Ovary (tissue), 9 donors: ENCODE measurements around the gene ZNF777. TPM values are rescaled to one million over a fixed set of nuclear protein-coding genes. Genes with fewer than 3 reads are reported as not detected.

Experiments
- DNase-seq, 5 donors: peaks; one replicate each; pipeline ENCODE4 v3.0.0-alpha.2; 2019 to 2020
- H3K27ac ChIP-seq, 2 donors: fragments of 200-600 bp; one replicate each; pipeline versions ENCODE4 v1.5.1 to v1.8.0; 2019 to 2022
- H3K27me3 ChIP-seq: fragments of 200-600 bp; one replicate; pipeline ENCODE4 v1.8.0; 2022
- H3K36me3 ChIP-seq: fragments of 200-600 bp; sonication (generic); one replicate; pipeline ENCODE4 v1.5.1; 2019
- H3K4me1 ChIP-seq: one replicate; pipeline ENCODE4 v1.8.1; 2013; ENCODE audit warnings: mild to moderate bottlenecking, moderate library complexity; ENCODE audit not compliant: insufficient read depth
- H3K4me3 ChIP-seq: fragments of 200-600 bp; sonication (generic); one replicate; pipeline ENCODE4 v1.5.1; 2017
- H3K9me3 ChIP-seq, 2 donors: fragments of 200-600 bp in 1 of 2; sonication (generic) in 1 of 2; one replicate each; pipeline versions ENCODE4 v1.5.1 to v1.8.1; 2013 to 2019; ENCODE audit warnings: mild to moderate bottlenecking in 1 of 2, moderate library complexity in 1 of 2
- EP300 ChIP-seq: sonication (generic); formaldehyde crosslinking; IDR thresholded peaks from one replicate; pipeline ENCODE4 v1.6.1; 2017; ENCODE audit warnings: antibody characterized with exemption
- POLR2A ChIP-seq: fragments of 450-650 bp; IDR thresholded peaks from one replicate; pipeline ENCODE4 v1.6.1; 2017; ENCODE audit warnings: antibody characterized with exemption, mild to moderate bottlenecking, moderate library complexity
- WGBS, 3 donors: extraction: QIAGEN DNeasy Blood & Tissue Kit in 1 of 3; methylation state at CpG; one replicate each; pipeline versions ENCODE4 v1.1.5 to v1.1.7; 2013 to 2017; 5-methylcytosine and 5-hydroxymethylcytosine counted together
- intact Hi-C, 4 donors: fragments of 100-400 bp; cut with DNase I; formaldehyde crosslinking; loops; one replicate each; pipeline versions ENCODE4 v1.11.0 to v1.15.1; 2022 to 2023
- polyA plus RNA-seq, 2 donors: library from polyadenylated mRNA; stranded (reverse); fragments of 200-250 nt in 1 of 2; fragments of 350-450 nt in 1 of 2; fragmentation: Illumina TruSeq in 1 of 2; extraction: RNeasy Lipid Tissue Mini Kit (QIAGEN cat#74804) in 1 of 2; gene quantifications; one replicate each; pipeline ENCODE4 v1.2.3, GENCODE V29; 2013 to 2014
- total RNA-seq, 7 donors: library from RNA; depleted of rRNA in 2 of 7; stranded (reverse); fragments of >200 nt in 2 of 7; fragmentation: NEBNext Ultra II Directional in 3 of 7; extraction: Animal tissue kit (Norgen Biotek cat#: 25700) in 3 of 7; gene quantifications; one replicate each; pipeline versions ENCODE4 v1.1.0 to v1.2.4, GENCODE V29; 2016 to 2023
- TF ChIP-seq, protein P1 (sequence below), 3 donors: fragments of 450-650 bp in 2 of 3; fragments of 200-600 bp in 1 of 3; IDR thresholded peaks; one replicate each; pipeline versions ENCODE4 v1.5.1 to v1.8.0; 2016 to 2022; ENCODE audit warnings: antibody characterized with exemption in 3 of 3, mild to moderate bottlenecking in 1 of 3
- donor health status: DM: no; HTN: no; CAD: no; lungs with moderate emphysema.
- donor health status: DM: no; HTN: no; CAD: no.
- donor health status: Bipolar disorder and iron deficiency.
- donor health status: DM: yes; HTN: yes; CAD: no.
- donor health status: DM: no; HTN: no; CAD: no.
- donor health status: DM: yes; HTN: yes; CAD: no.

Gene ZNF777
- total and polyA plus RNA-seq, 9 donors: 3.8 to 20.4 (median 13.8) TPM

DNA sequence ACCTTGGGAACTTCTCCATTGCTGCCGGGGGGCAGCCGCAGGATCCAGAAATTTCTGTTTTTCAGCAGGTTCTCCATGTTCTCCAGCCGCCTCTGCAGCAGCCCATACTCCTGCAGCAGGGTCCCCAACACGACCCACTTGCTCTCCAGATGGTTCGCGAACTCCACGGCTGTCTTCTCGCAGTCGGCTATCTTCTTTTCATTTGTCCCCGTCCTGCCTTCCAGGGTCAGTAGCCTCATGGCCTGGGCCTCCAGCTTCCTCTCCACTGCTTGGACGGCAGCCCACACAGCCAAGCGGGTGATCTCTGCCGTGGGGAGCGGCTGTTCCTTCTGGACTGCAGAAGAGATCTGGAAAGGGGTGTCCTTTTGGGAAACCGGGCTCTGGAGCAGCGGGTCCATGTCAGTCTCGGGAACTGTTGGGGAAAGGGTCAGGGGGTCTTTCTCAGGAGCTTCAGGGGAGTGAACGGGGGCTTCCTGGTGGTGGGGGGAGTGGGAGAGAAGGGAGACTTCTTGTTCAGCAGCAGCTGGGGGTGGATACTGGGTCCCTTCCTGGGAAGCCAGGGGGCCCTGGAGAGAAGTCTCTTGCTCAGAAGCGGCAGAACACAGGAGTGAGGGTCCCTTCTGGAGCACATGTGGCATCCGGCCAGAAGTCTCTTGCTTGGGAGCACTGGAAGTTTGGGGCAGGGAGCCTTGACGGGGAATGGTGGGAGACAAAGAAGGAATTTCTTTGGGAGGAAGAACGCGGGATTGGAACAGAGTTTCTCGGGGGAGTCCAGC, 5.5 kb downstream of the ZNF777 start:
- WGBS, 3 donors: 83 to 88% (median 85%) methylated on average over 24 of the region's 24 CpGs
- H3K4me3 ChIP-seq: no peak overlapping the region
- no peak for DNase-seq
- intact Hi-C loops: no loop called here
- peaks cover 9% of the 10 kb centered on the region for H3K4me1 ChIP-seq
- TF ChIP-seq EP300 (no peak), POLR2A (no peak)
- TF ChIP-seq, protein P1, sequence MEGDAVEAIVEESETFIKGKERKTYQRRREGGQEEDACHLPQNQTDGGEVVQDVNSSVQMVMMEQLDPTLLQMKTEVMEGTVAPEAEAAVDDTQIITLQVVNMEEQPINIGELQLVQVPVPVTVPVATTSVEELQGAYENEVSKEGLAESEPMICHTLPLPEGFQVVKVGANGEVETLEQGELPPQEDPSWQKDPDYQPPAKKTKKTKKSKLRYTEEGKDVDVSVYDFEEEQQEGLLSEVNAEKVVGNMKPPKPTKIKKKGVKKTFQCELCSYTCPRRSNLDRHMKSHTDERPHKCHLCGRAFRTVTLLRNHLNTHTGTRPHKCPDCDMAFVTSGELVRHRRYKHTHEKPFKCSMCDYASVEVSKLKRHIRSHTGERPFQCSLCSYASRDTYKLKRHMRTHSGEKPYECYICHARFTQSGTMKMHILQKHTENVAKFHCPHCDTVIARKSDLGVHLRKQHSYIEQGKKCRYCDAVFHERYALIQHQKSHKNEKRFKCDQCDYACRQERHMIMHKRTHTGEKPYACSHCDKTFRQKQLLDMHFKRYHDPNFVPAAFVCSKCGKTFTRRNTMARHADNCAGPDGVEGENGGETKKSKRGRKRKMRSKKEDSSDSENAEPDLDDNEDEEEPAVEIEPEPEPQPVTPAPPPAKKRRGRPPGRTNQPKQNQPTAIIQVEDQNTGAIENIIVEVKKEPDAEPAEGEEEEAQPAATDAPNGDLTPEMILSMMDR (IDR thresholded peaks at IDR 0.05): no peak
- H3K27ac ChIP-seq: no peak overlapping the region
- no peaks in the 10 kb centered on the region for H3K27me3 ChIP-seq
- no peaks in the 10 kb centered on the region for H3K36me3 ChIP-seq
- no peaks in the 10 kb centered on the region for H3K9me3 ChIP-seq

- WGBS, 3 donors: 89 to 93% (median 91%) methylated on average over 5 of the region's 5 CpGs
- H3K27me3 ChIP-seq: no peaks in the 10 kb centered on the region
- no peak overlapping the region for H3K27ac ChIP-seq
- peaks cover 9% of the 10 kb centered on the region for H3K4me1 ChIP-seq
- H3K4me3 ChIP-seq: no peak overlapping the region
- DNase-seq: no peak
- intact Hi-C loops: no loop called here
- no peaks in the 10 kb centered on the region for H3K9me3 ChIP-seq
- TF ChIP-seq POLR2A (no peak), EP300 (no peak)
- TF ChIP-seq, protein P1 (IDR thresholded peaks at IDR 0.05): no peak
- H3K36me3 ChIP-seq: no peaks in the 10 kb centered on the region
Measured at GRCh38 chr7:149454750-149455149, 6.1 kb downstream of the ZNF777 start.

GRCh38 chr7:149454006-149454405, 6.9 kb downstream of the ZNF777 start:
- no peaks in the 10 kb centered on the region for H3K36me3 ChIP-seq
- intact Hi-C loops: no loop called here

DNA sequence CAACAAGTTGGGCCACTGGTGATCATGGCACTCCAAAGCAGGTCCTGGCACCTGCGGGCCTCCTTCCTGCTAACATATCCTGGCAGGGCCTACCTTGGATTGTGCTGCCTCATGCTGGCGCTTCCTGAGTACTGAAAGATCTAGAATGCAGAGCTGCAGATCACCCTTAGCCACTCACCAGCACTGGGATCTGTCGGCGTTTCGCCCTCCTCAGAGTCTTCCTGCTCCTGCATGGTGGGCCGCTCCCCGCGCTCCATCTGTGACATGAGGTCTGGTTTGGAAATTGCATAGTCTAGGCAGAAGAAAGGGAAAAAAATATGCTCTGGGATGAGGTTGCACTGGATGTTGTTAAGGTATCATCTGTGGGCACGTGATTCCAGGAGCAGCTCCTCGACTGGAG, 10.0 kb downstream of the ZNF777 start:
- Histone ChIP-seq H3K4me1 (no peaks in the 10 kb centered on the region), H3K27me3 (no peaks in the 10 kb centered on the region), H3K36me3 (no peaks in the 10 kb centered on the region), H3K4me3 (no peak overlapping the region), H3K9me3 (no peaks in the 10 kb centered on the region), H3K27ac (no peak overlapping the region)
- intact Hi-C loops: no loop called here
- 90 to 94% (median 94%) methylated on average over 10 of the region's 10 CpGs for WGBS, 3 donors
- TF ChIP-seq, protein P1 (IDR thresholded peaks at IDR 0.05): no peak
- TF ChIP-seq EP300: no peak
- no peak for TF ChIP-seq POLR2A
- DNase-seq: no peak

More at GRCh38 chr7:149454006-149454405, 6.9 kb downstream of the ZNF777 start:
- Histone ChIP-seq H3K4me3 (no peak overlapping the region), H3K9me3 (no peaks in the 10 kb centered on the region), H3K27ac (no peak overlapping the region), H3K27me3 (no peaks in the 10 kb centered on the region), H3K4me1 (peaks cover 4% of the 10 kb centered on the region)
- WGBS, 3 donors: 90 to 96% (median 93%) methylated on average over 10 of the region's 10 CpGs
- TF ChIP-seq, protein P1 (IDR thresholded peaks at IDR 0.05): no peak
- TF ChIP-seq EP300: no peak
- no peak for TF ChIP-seq POLR2A
- DNase-seq: no peak
